HCT116 (cell line): ENCODE results near the gene SEZ6L2. TPM values are rescaled to one million over a fixed set of nuclear protein-coding genes. Genes with fewer than 3 reads are reported as not detected.

Experiments used
- ATAC-seq: fragments of 200-7000 bp; cut with Tn5 transposase; 2 replicates; pipeline ENCODE4 v1.9.1; 2020; ENCODE audit warnings: mild to moderate bottlenecking, moderate library complexity
- BruUV-seq: library from RNA; stranded (reverse); fragments of 400-500 nt; replicated peaks from 2 replicates; lab custom pipeline; 2021; lab: Mats Ljungman, UMichigan
- CTCF ChIA-PET: fragments of 300-600 bp; sonication (Branson Sonifier 250); formaldehyde crosslinking; loops from one replicate; lab custom pipeline; 2021; ENCODE audit warnings: antibody characterized with exemption; lab: Charles Lee
- POLR2A ChIA-PET: fragments of 300-600, 350-600 bp; sonication (Branson Sonifier 250); formaldehyde crosslinking; loops from one replicate; lab custom pipeline; 2021; ENCODE audit warnings: antibody characterized with exemption; lab: Charles Lee
- RAD21 ChIA-PET, 2 experiments: fragments of 300-600 bp; sonication (Branson Sonifier 250); formaldehyde crosslinking; loops; one replicate each; lab custom pipeline; 2023; ENCODE audit warnings: low total read pairs in 2 of 2; ENCODE audit not compliant: uncharacterized antibody in 2 of 2, unreplicated experiment in 2 of 2, low non-redundant PET in 1 of 2; lab: Charles Lee
- DNase-seq: peaks from one replicate; pipeline ENCODE4 v3.0.0-alpha.2; 2010; ENCODE audit warnings: low read depth, low spot score
- H2AFZ ChIP-seq: fragments of 200-600 bp; shearing (Covaris generic), sonication (generic); 2 replicates; pipeline ENCODE4 v1.6.1; 2017; ENCODE audit warnings: low read depth, mixed run types, mixed read lengths, antibody characterized with exemption, low read length; ENCODE audit not compliant: poor library complexity, severe bottlenecking
- H3K27ac ChIP-seq: 2 replicates; pipeline ENCODE4 v1.5.1; 2012; ENCODE audit warnings: low read depth, low read length
- H3K27me3 ChIP-seq: fragments of 200-600 bp; sonication (generic); 2 replicates; pipeline ENCODE4 v1.6.1; 2016; ENCODE audit warnings: mixed run types, low read length, mixed read lengths; ENCODE audit not compliant: insufficient read depth
- H3K36me3 ChIP-seq, 2 experiments: fragments of 200-500 bp in 1 of 2; fragments of 200-600 bp in 1 of 2; sonication (Bioruptor generic) in 1 of 2; sonication (generic) in 1 of 2; 2 replicates each; pipeline versions ENCODE4 v1.5.1 to v1.6.1; 2014 to 2016; ENCODE audit warnings: low read length in 2 of 2, inconsistent platforms in 1 of 2, mixed read lengths in 1 of 2, mixed run types in 1 of 2; ENCODE audit not compliant: insufficient read depth in 2 of 2, control insufficient read depth in 1 of 2
- H3K4me1 ChIP-seq, 2 experiments: fragments of 200-600 bp in 1 of 2; sonication (generic) in 1 of 2; 2 replicates each; pipeline versions ENCODE4 v1.5.1 to v1.6.1; 2012 to 2017; ENCODE audit warnings: low read length in 2 of 2, inconsistent platforms in 1 of 2, mild to moderate bottlenecking in 1 of 2, mixed read lengths in 1 of 2, mixed run types in 1 of 2, moderate library complexity in 1 of 2; ENCODE audit not compliant: insufficient read depth in 2 of 2, control insufficient read depth in 1 of 2
- H3K4me2 ChIP-seq: fragments of 200-600 bp; sonication (generic); 2 replicates; pipeline ENCODE4 v1.6.1; 2017; ENCODE audit warnings: mixed run types, low read length, mixed read lengths
- H3K4me3 ChIP-seq, 2 experiments: fragments of 200-600 bp in 1 of 2; sonication (generic) in 1 of 2; replicated peaks in 1 of 2; 2 replicates each; pipeline ENCODE4 v1.5.1; 2011 to 2016; ENCODE audit warnings: low read length in 2 of 2, control low read depth in 1 of 2, low read depth in 1 of 2, mild to moderate bottlenecking in 1 of 2, mixed read lengths in 1 of 2, mixed run types in 1 of 2
- H3K79me2 ChIP-seq: fragments of 200-600 bp; sonication (generic); 2 replicates; pipeline ENCODE4 v1.6.1; 2017; ENCODE audit warnings: mild to moderate bottlenecking, mixed run types, low read length, moderate library complexity, mixed read lengths; ENCODE audit not compliant: insufficient read depth
- H3K9ac ChIP-seq: fragments of 200-600 bp; sonication (generic); 2 replicates; pipeline ENCODE4 v1.6.1; 2016; ENCODE audit warnings: low read length, mixed read lengths
- H3K9me2 ChIP-seq: fragments of 200-600 bp; sonication (generic), shearing (Covaris generic); 2 replicates; pipeline ENCODE4 v1.6.1; 2017; ENCODE audit warnings: mixed run types, mild to moderate bottlenecking, moderate library complexity; ENCODE audit not compliant: insufficient read depth
- H3K9me3 ChIP-seq, 2 experiments: fragments of 200-500 bp in 1 of 2; fragments of 200-600 bp in 1 of 2; sonication (Bioruptor generic) in 1 of 2; sonication (generic) in 1 of 2; 2 replicates each; pipeline ENCODE4 v1.6.1; 2014 to 2017; ENCODE audit warnings: low read length in 2 of 2, mixed read lengths in 2 of 2, inconsistent platforms in 1 of 2, low read depth in 1 of 2, mild to moderate bottlenecking in 1 of 2, mixed run types in 1 of 2, moderate library complexity in 1 of 2; ENCODE audit not compliant: control insufficient read depth in 1 of 2, insufficient read depth in 1 of 2
- H4K20me1 ChIP-seq: fragments of 200-600 bp; sonication (generic), shearing (Covaris generic); 2 replicates; pipeline ENCODE4 v1.6.1; 2017; ENCODE audit warnings: mixed run types, mild to moderate bottlenecking, moderate library complexity; ENCODE audit not compliant: insufficient read depth
- CBX3 ChIP-seq: IDR thresholded peaks from 2 replicates; pipeline ENCODE4 v1.6.1; 2012; ENCODE audit warnings: low read depth
- CEBPB ChIP-seq: IDR thresholded peaks from 2 replicates; pipeline ENCODE4 v1.6.1; 2012; ENCODE audit warnings: low read depth
- EZH2phosphoT487 ChIP-seq: fragments of 200-600 bp; IDR thresholded peaks from 2 replicates; pipeline ENCODE4 v1.6.1; 2018; ENCODE audit warnings: antibody characterized with exemption, borderline replicate concordance
- JUND ChIP-seq: IDR thresholded peaks from 2 replicates; pipeline ENCODE4 v1.6.1; 2012
- SIN3A ChIP-seq: IDR thresholded peaks from 2 replicates; pipeline ENCODE4 v1.6.1; 2012; ENCODE audit warnings: low read depth
- SP1 ChIP-seq: IDR thresholded peaks from 2 replicates; pipeline ENCODE4 v1.6.1; 2012; ENCODE audit warnings: low read depth
- TCF7L2 ChIP-seq: IDR thresholded peaks from 2 replicates; pipeline ENCODE4 v1.7.0; 2011; ENCODE audit warnings: borderline replicate concordance, inconsistent platforms; ENCODE audit not compliant: insufficient read depth, insufficient read length; ENCODE audit errors: extremely low read depth
- YY1 ChIP-seq: IDR thresholded peaks from 2 replicates; pipeline ENCODE4 v1.6.1; 2011; ENCODE audit warnings: low read length, low read depth, moderate library complexity, mild to moderate bottlenecking; ENCODE audit not compliant: insufficient replicate concordance; ENCODE audit errors: extremely low read depth
- ZFX ChIP-seq: fragments of 450-650 bp; IDR thresholded peaks from 2 replicates; pipeline ENCODE4 v1.6.1; 2017
- ZNF274 ChIP-seq: fragments of 200-500 bp; sonication (Bioruptor generic); IDR thresholded peaks from 2 replicates; pipeline ENCODE4 v1.6.1; 2014; ENCODE audit warnings: mild to moderate bottlenecking, low read depth, low read length, inconsistent platforms
- intact Hi-C: fragments of 100-400 bp; cut with micrococcal nuclease; formaldehyde crosslinking; loops from 2 replicates; pipeline ENCODE4 v1.10.0; 2022
- total RNA-seq: library from RNA; stranded (reverse); gene quantifications from one replicate; pipeline ENCODE4 v1.2.1, GENCODE V29; 2021; ENCODE audit not compliant: unreplicated experiment
- TF ChIP-seq, protein P1 (sequence below): IDR thresholded peaks from 2 replicates; pipeline ENCODE4 v1.6.1; 2012; ENCODE audit warnings: low read depth
- TF ChIP-seq, protein P2 (sequence below): IDR thresholded peaks from 2 replicates; pipeline ENCODE4 v1.6.1; 2012

Gene SEZ6L2
- total RNA-seq, 1 experiment from 2014 or later = 49.3 TPM

DNA sequence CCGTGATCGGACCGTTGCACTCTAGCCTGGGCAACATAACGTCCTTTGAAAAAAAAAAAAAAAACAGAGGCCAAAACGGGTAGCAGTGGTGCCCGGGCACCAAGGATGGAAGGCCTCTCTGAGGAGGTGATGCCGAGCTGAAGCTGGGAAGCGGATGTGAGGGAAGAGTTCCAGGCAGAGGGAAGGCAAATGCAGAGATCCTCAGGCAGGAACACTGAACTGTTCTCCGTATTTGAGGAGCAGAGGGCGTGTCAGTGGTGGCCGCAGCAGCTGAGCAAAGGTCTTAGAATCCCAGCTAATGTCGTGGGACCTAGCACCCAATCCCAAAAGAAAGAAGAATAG is 27.3 kb upstream of the SEZ6L2 start:
- Histone ChIP-seq H4K20me1 (no peaks in the 10 kb centered on the region), H3K9me2 (no peaks in the 10 kb centered on the region), H3K4me2 (peak overlapping the region; percentile 99), H3K4me1 (peaks cover 12 to 23% of the 10 kb centered on the region in 2 experiments), H3K79me2 (peaks cover 43% of the 10 kb centered on the region), H3K9ac (peak overlapping the region; percentile 89), H2AFZ (no peak overlapping the region), H3K27ac (peak overlapping the region; percentile 78), H3K9me3 (no peaks in the 10 kb centered on the region), H3K27me3 (no peaks in the 10 kb centered on the region), H3K36me3 (peaks cover 8 to 14% of the 10 kb centered on the region in 2 experiments; a peak in 3 of 4 replicates), H3K4me3 (peak overlapping the region; percentile 60 to 92)
- no TSS peak for BruUV-seq
- intact Hi-C loops = loop anchor here (5.0 kb wide), 1 partner anchor 46 kb away; the partner anchor contains the start of gene TAOK2
- RAD21 ChIA-PET = interaction anchor here in 1 of 2 experiments (0.7 kb wide), 1 partner anchor 18 kb away, joined by 3 read pairs; no protein-coding TSS in a partner anchor
- TF ChIP-seq CBX3 = no peak
- TF ChIP-seq TCF7L2 = no peak
- no peak for TF ChIP-seq SIN3A
- ATAC-seq = no peak
- CTCF ChIA-PET = interaction anchor here (0.6 to 0.9 kb wide), 2 partner anchors 18 to 71 kb away, joined by 3 read pairs; no protein-coding TSS in a partner anchor
- POLR2A ChIA-PET = interaction anchor here (1.3 to 2.5 kb wide), 5 partner anchors 12 to 119 kb away, joined by 4 to 9 read pairs (median 7); partner anchors contain the start of genes ASPHD1, SEZ6L2 and TAOK2
- DNase-seq = no peak

DNA sequence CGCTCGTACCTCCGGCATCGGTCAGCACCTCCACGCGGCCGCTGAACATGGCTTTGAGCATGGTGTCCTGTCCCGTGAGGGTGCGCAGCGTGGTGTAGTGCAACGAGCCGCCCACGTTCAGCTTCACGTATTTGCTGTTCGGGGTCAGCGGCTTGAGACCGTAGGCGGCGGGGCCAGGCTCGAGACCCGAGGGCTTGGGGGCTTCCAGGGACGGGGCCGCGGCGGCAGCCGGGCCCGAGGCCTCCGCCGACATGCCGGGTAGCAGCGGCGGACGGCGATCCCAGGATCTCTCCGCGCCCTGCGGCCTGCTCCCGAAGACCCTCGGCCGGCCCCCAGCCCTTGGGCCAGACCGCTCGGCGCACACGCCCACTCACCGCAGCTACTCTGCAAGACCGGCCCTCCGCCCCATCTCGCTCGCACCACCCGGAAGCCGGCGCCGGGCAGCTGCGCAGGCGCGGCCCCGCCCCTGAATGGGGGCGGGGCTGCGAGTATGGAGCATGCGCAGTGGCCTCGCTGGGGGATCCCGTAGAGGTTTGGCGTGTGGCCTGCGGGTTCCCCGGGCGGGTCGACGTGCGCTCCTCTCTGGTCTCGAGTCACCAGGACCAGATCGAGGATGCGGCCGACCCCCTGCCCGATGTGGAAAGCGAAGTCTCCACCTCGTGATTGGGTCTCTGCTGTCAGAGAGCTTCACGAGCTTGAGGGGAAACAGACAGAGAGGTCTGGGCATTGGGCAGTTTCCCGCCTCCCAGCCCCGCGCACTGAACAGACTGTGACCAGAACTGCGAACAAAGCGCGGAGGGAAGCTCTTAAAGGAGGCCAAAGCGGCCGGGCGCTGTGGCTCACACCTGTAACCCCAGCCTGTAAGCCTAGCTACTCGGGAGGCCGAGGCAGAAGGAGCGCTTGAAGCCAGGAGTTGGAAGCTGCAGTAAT is 26.7 kb upstream of the SEZ6L2 start, which contains the start of gene KCTD13:
Gene KCTD13, minus strand, starts transcription at position 446 of the 930 bp plus-strand sequence. Its CDS starts 193 bp downstream, at position 253.
- no peaks in the 10 kb centered on the region for H3K9me3 ChIP-seq
- no peak within 1 kb of the TSS for H2AFZ ChIP-seq
- H3K4me2 ChIP-seq = peak within 1 kb of the TSS; percentile 99
- H3K36me3 ChIP-seq = peaks cover 14% of the 10 kb centered on the region in 2 experiments; a peak in 3 of 4 replicates
- ChIA-PET CTCF (interaction anchor here (0.5 to 1.1 kb wide), 5 partner anchors 8 to 225 kb away, joined by 3 read pairs; partner anchors contain the start of gene TAOK2), POLR2A (interaction anchor here (0.6 to 2.5 kb wide), 6 partner anchors 12 to 724 kb away, joined by 3 to 9 read pairs (median 6); partner anchors contain the start of genes ASPHD1, PRR14, SEZ6L2 and TAOK2), RAD21 (interaction anchor here (0.6 to 1.3 kb wide), 3 partner anchors 18 to 237 kb away, joined by 3 read pairs; no protein-coding TSS in a partner anchor)
- no TSS peak for BruUV-seq
- peaks cover 44% of the 10 kb centered on the region for H3K79me2 ChIP-seq
- DNase-seq (peak; percentile 48), ATAC-seq (peak; percentile 95)
- no peaks in the 10 kb centered on the region for H3K9me2 ChIP-seq
- H3K27ac ChIP-seq = peak within 1 kb of the TSS; percentile 78
- peak within 1 kb of the TSS; percentile 89 for H3K9ac ChIP-seq
- H3K4me1 ChIP-seq = peaks cover 12 to 23% of the 10 kb centered on the region in 2 experiments
- H3K27me3 ChIP-seq = no peaks in the 10 kb centered on the region
- intact Hi-C loops = loop anchor here (5.0 kb wide), 1 partner anchor 46 kb away; the partner anchor contains the start of gene TAOK2
- no peaks in the 10 kb centered on the region for H4K20me1 ChIP-seq
- H3K4me3 ChIP-seq = peak within 1 kb of the TSS; percentile 60 to 92
- TF ChIP-seq CEBPB = no peak
- TF ChIP-seq YY1 = no peak
- TF ChIP-seq, protein P1, sequence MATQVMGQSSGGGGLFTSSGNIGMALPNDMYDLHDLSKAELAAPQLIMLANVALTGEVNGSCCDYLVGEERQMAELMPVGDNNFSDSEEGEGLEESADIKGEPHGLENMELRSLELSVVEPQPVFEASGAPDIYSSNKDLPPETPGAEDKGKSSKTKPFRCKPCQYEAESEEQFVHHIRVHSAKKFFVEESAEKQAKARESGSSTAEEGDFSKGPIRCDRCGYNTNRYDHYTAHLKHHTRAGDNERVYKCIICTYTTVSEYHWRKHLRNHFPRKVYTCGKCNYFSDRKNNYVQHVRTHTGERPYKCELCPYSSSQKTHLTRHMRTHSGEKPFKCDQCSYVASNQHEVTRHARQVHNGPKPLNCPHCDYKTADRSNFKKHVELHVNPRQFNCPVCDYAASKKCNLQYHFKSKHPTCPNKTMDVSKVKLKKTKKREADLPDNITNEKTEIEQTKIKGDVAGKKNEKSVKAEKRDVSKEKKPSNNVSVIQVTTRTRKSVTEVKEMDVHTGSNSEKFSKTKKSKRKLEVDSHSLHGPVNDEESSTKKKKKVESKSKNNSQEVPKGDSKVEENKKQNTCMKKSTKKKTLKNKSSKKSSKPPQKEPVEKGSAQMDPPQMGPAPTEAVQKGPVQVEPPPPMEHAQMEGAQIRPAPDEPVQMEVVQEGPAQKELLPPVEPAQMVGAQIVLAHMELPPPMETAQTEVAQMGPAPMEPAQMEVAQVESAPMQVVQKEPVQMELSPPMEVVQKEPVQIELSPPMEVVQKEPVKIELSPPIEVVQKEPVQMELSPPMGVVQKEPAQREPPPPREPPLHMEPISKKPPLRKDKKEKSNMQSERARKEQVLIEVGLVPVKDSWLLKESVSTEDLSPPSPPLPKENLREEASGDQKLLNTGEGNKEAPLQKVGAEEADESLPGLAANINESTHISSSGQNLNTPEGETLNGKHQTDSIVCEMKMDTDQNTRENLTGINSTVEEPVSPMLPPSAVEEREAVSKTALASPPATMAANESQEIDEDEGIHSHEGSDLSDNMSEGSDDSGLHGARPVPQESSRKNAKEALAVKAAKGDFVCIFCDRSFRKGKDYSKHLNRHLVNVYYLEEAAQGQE = no peak
- TF ChIP-seq EZH2phosphoT487 = no peak
- no peak for TF ChIP-seq SP1
- no peak for TF ChIP-seq JUND
- no peak for TF ChIP-seq TCF7L2
- TF ChIP-seq, protein P2, sequence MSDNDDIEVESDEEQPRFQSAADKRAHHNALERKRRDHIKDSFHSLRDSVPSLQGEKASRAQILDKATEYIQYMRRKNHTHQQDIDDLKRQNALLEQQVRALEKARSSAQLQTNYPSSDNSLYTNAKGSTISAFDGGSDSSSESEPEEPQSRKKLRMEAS = peak; percentile 54
- no peak for TF ChIP-seq ZNF274
- TF ChIP-seq ZFX = peak; percentile 80
